Peyer's patch (tissue), 4 donors: Measurements from ENCODE around the gene LIPT1.

ENCODE experiments used
- CTCF ChIP-seq, 6 experiments: fragments of 450-650 bp in 4 of 6; fragments of 200-600 bp in 2 of 6; sonication (generic) in 1 of 6; IDR thresholded peaks; one replicate each; pipeline ENCODE4 v1.5.1; 2017 to 2019; ENCODE audit warnings: antibody characterized with exemption in 6 of 6, mild to moderate bottlenecking in 3 of 6, moderate library complexity in 1 of 6
- POLR2A ChIP-seq, 2 donors: fragments of 450-650 bp; IDR thresholded peaks; one replicate each; pipeline ENCODE4 v1.5.1; 2017; ENCODE audit warnings: antibody characterized with exemption in 2 of 2, mild to moderate bottlenecking in 2 of 2, moderate library complexity in 2 of 2

- TF ChIP-seq CTCF (IDR thresholded peaks at IDR 0.05): no peak
- no peak for TF ChIP-seq POLR2A (IDR thresholded peaks at IDR 0.05)
Measured at GRCh38 chr2:99156891-99157290, 2.1 kb downstream of the LIPT1 start.
